ENCODE measurements around the gene CNTNAP5.

DNA sequence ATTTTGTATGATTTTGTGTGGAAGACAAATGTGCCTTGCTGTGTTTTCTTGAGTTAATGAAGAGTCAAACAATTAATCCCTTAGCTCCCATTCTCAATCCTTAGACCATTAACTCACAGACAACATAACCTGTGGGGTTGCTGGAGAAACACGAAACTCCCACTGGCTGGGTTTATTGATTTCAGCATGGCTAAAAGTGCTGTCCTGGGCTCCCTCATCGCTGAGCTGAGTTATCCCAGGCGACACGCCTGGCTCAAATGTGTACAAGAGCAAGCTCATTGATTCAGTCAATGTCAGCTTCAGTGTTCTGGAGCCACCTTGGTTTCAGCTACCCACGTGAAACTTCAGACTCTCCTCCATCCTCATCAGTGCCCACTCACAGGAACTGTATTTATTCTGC lies 896.1 kb downstream of the CNTNAP5 start:
- TF ChIP-seq ISL1 (CRISPR knock-in tag; IDR thresholded peaks at IDR 0.05): no peak
- TF ChIP-seq, protein P1, sequence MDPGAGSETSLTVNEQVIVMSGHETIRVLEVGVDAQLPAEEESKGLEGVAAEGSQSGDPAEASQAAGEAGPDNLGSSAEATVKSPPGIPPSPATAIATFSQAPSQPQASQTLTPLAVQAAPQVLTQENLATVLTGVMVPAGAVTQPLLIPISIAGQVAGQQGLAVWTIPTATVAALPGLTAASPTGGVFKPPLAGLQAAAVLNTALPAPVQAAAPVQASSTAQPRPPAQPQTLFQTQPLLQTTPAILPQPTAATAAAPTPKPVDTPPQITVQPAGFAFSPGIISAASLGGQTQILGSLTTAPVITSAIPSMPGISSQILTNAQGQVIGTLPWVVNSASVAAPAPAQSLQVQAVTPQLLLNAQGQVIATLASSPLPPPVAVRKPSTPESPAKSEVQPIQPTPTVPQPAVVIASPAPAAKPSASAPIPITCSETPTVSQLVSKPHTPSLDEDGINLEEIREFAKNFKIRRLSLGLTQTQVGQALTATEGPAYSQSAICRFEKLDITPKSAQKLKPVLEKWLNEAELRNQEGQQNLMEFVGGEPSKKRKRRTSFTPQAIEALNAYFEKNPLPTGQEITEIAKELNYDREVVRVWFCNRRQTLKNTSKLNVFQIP (CRISPR knock-in tag; IDR thresholded peaks at IDR 0.05; ENCODE audit: borderline replicate concordance, low read depth): no peak
- TF ChIP-seq, protein P2, sequence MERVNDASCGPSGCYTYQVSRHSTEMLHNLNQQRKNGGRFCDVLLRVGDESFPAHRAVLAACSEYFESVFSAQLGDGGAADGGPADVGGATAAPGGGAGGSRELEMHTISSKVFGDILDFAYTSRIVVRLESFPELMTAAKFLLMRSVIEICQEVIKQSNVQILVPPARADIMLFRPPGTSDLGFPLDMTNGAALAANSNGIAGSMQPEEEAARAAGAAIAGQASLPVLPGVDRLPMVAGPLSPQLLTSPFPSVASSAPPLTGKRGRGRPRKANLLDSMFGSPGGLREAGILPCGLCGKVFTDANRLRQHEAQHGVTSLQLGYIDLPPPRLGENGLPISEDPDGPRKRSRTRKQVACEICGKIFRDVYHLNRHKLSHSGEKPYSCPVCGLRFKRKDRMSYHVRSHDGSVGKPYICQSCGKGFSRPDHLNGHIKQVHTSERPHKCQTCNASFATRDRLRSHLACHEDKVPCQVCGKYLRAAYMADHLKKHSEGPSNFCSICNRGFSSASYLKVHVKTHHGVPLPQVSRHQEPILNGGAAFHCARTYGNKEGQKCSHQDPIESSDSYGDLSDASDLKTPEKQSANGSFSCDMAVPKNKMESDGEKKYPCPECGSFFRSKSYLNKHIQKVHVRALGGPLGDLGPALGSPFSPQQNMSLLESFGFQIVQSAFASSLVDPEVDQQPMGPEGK (CRISPR knock-in tag; IDR thresholded peaks at IDR 0.05; ENCODE audit: borderline replicate concordance): no peak
- TF ChIP-seq, protein P3, sequence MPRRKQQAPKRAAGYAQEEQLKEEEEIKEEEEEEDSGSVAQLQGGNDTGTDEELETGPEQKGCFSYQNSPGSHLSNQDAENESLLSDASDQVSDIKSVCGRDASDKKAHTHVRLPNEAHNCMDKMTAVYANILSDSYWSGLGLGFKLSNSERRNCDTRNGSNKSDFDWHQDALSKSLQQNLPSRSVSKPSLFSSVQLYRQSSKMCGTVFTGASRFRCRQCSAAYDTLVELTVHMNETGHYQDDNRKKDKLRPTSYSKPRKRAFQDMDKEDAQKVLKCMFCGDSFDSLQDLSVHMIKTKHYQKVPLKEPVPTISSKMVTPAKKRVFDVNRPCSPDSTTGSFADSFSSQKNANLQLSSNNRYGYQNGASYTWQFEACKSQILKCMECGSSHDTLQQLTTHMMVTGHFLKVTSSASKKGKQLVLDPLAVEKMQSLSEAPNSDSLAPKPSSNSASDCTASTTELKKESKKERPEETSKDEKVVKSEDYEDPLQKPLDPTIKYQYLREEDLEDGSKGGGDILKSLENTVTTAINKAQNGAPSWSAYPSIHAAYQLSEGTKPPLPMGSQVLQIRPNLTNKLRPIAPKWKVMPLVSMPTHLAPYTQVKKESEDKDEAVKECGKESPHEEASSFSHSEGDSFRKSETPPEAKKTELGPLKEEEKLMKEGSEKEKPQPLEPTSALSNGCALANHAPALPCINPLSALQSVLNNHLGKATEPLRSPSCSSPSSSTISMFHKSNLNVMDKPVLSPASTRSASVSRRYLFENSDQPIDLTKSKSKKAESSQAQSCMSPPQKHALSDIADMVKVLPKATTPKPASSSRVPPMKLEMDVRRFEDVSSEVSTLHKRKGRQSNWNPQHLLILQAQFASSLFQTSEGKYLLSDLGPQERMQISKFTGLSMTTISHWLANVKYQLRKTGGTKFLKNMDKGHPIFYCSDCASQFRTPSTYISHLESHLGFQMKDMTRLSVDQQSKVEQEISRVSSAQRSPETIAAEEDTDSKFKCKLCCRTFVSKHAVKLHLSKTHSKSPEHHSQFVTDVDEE (CRISPR knock-in tag; IDR thresholded peaks at IDR 0.05): no peak
- no peak for TF ChIP-seq TCF4 (CRISPR knock-in tag; IDR thresholded peaks at IDR 0.05; ENCODE audit: borderline replicate concordance)
- TF ChIP-seq CSDC2 (CRISPR knock-in tag; IDR thresholded peaks at IDR 0.05): no peak
- TF ChIP-seq, protein P4, sequence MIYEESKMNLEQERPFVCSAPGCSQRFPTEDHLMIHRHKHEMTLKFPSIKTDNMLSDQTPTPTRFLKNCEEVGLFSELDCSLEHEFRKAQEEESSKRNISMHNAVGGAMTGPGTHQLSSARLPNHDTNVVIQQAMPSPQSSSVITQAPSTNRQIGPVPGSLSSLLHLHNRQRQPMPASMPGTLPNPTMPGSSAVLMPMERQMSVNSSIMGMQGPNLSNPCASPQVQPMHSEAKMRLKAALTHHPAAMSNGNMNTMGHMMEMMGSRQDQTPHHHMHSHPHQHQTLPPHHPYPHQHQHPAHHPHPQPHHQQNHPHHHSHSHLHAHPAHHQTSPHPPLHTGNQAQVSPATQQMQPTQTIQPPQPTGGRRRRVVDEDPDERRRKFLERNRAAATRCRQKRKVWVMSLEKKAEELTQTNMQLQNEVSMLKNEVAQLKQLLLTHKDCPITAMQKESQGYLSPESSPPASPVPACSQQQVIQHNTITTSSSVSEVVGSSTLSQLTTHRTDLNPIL (CRISPR knock-in tag; IDR thresholded peaks at IDR 0.05; ENCODE audit: low read depth): no peak
- TF ChIP-seq, protein P5, sequence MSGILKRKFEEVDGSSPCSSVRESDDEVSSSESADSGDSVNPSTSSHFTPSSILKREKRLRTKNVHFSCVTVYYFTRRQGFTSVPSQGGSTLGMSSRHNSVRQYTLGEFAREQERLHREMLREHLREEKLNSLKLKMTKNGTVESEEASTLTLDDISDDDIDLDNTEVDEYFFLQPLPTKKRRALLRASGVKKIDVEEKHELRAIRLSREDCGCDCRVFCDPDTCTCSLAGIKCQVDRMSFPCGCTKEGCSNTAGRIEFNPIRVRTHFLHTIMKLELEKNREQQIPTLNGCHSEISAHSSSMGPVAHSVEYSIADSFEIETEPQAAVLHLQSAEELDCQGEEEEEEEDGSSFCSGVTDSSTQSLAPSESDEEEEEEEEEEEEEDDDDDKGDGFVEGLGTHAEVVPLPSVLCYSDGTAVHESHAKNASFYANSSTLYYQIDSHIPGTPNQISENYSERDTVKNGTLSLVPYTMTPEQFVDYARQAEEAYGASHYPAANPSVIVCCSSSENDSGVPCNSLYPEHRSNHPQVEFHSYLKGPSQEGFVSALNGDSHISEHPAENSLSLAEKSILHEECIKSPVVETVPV (CRISPR knock-in tag; IDR thresholded peaks at IDR 0.05): no peak
- TF ChIP-seq BACH2 (CRISPR knock-in tag; IDR thresholded peaks at IDR 0.05; ENCODE audit: borderline replicate concordance): no peak
- TF ChIP-seq RARB (CRISPR knock-in tag; IDR thresholded peaks at IDR 0.05): no peak
- TF ChIP-seq ZNF565 (CRISPR knock-in tag; conservative IDR thresholded peaks at IDR 0.05; ENCODE audit: low read depth): no peak

All from SK-N-SH treated with all-trans-retinoic acid at 6 μM for 48 hours (cell line).